HepG2 (cell line): ENCODE data around the gene RAB11FIP2. TPM values are rescaled to one million over a fixed set of nuclear protein-coding genes. Genes with fewer than 3 reads are reported as not detected.

ENCODE experiments used
- ATAC-seq: fragments of 200-7000 bp; cut with Tn5 transposase; 3 replicates; pipeline ENCODE4 v1.9.1; 2020; ENCODE audit warnings: mild to moderate bottlenecking, moderate library complexity
- BruUV-seq: library from RNA; stranded (reverse); fragments of 400-500 nt; replicated peaks from 2 replicates; lab custom pipeline; 2021; lab: Mats Ljungman, UMichigan
- CTCF ChIA-PET: fragments of 300-600 bp; formaldehyde crosslinking; extraction: SDS; loops from one replicate; lab custom pipeline; 2021; ENCODE audit warnings: low total read pairs, inconsistent platforms, low intra/inter-chr PET ratio; lab: Yijun Ruan, JAX
- POLR2A ChIA-PET: fragments of 350-600 bp; sonication (Branson Sonifier 250); formaldehyde crosslinking; loops from one replicate; lab custom pipeline; 2020; ENCODE audit warnings: antibody characterized with exemption, inconsistent platforms; lab: Yijun Ruan, JAX
- DNase-seq: peaks from one replicate; pipeline ENCODE4 v3.0.0-alpha.2; 2015; ENCODE audit warnings: low spot score
- FAIRE-seq: peaks from 3 replicates; lab custom pipeline; 2011; peaks lifted over from hg19 to GRCh38; lab: Jason Lieb, UNC
- H2AFZ ChIP-seq: one replicate; pipeline ENCODE4 v1.6.1; 2011; ENCODE audit warnings: low read length, inconsistent platforms
- H3K27ac ChIP-seq: fragments of 300-600 bp; 3 replicates; pipeline ENCODE4 v1.8.0; 2011; ENCODE audit warnings: mixed run types, mild to moderate bottlenecking, mixed read lengths, low read length, inconsistent platforms; ENCODE audit not compliant: insufficient read depth; ENCODE audit errors: extremely low read length
- H3K27me3 ChIP-seq, 2 experiments: fragments of 200-600 bp in 1 of 2; 2 replicates in 1 of 2; 3 replicates in 1 of 2; pipeline versions ENCODE4 v1.6.0 to v1.8.0; 2011; ENCODE audit warnings: low read length in 2 of 2, mild to moderate bottlenecking in 2 of 2, moderate library complexity in 2 of 2, inconsistent platforms in 1 of 2; ENCODE audit not compliant: insufficient read depth in 2 of 2, control insufficient read depth in 1 of 2
- H3K36me3 ChIP-seq, 2 experiments: fragments of 200-600 bp in 1 of 2; replicated peaks in 1 of 2; 2 replicates in 1 of 2; 3 replicates in 1 of 2; pipeline versions ENCODE4 v1.5.1 to v1.8.0; 2011; ENCODE audit warnings: low read length in 2 of 2, inconsistent platforms in 1 of 2; ENCODE audit not compliant: insufficient read depth in 2 of 2, control insufficient read depth in 1 of 2
- H3K4me1 ChIP-seq: 2 replicates; pipeline ENCODE4 v1.5.1; 2012; ENCODE audit warnings: low read length, inconsistent platforms; ENCODE audit not compliant: insufficient read depth
- H3K4me2 ChIP-seq: 2 replicates; pipeline ENCODE4 v1.6.0; 2011; ENCODE audit warnings: low read depth, low read length, inconsistent platforms
- H3K4me3 ChIP-seq, 3 experiments: fragments of 200-600 bp in 1 of 3; sonication (generic), shearing (Covaris generic) in 1 of 3; replicated peaks in 1 of 3; 2 replicates each; pipeline ENCODE4 v1.5.1; 2011 to 2016; ENCODE audit warnings: low read length in 3 of 3, inconsistent platforms in 2 of 3, low read depth in 2 of 3, mild to moderate bottlenecking in 2 of 3, control low read depth in 1 of 3, mixed read lengths in 1 of 3; ENCODE audit not compliant: insufficient read depth in 1 of 3
- H3K79me2 ChIP-seq: one replicate; pipeline ENCODE4 v1.6.1; 2011; ENCODE audit warnings: low read length, inconsistent platforms; ENCODE audit not compliant: insufficient read depth
- H3K9ac ChIP-seq: 2 replicates; pipeline ENCODE4 v1.6.0; 2011; ENCODE audit warnings: mild to moderate bottlenecking, low read depth, low read length, inconsistent platforms; ENCODE audit not compliant: insufficient read depth
- H3K9me3 ChIP-seq: 2 replicates; pipeline ENCODE4 v1.5.1; 2012; ENCODE audit warnings: mild to moderate bottlenecking, low read length
- H4K20me1 ChIP-seq: 2 replicates; pipeline ENCODE4 v1.6.0; 2011; ENCODE audit warnings: inconsistent platforms, mild to moderate bottlenecking, low read length, moderate library complexity; ENCODE audit not compliant: insufficient read depth
- KDM4B ChIP-seq: sonication (generic); formaldehyde crosslinking; IDR thresholded peaks from 2 replicates; pipeline ENCODE4 v1.4.0; 2020; ENCODE audit warnings: missing genetic modification reagents
- NFE2L1 ChIP-seq: sonication (generic); formaldehyde crosslinking; IDR thresholded peaks from 2 replicates; pipeline ENCODE4 v1.4.0; 2020; ENCODE audit warnings: missing genetic modification reagents, mild to moderate bottlenecking, borderline replicate concordance
- NFKBIZ ChIP-seq: IDR thresholded peaks from 2 replicates; pipeline ENCODE4 v1.6.1; 2018; ENCODE audit warnings: missing genetic modification reagents, missing compliant biosample characterization
- YY1 ChIP-seq: IDR thresholded peaks from 2 replicates; pipeline ENCODE4 v1.6.1; 2011; ENCODE audit warnings: low read length, low read depth, moderate library complexity, mild to moderate bottlenecking; ENCODE audit not compliant: insufficient read depth, insufficient replicate concordance
- ZNF17 ChIP-seq: sonication (generic); formaldehyde crosslinking; IDR thresholded peaks from 2 replicates; pipeline ENCODE4 v1.5.0; 2020; ENCODE audit warnings: mild to moderate bottlenecking, missing genetic modification reagents
- WGBS: methylation state at CpG from one replicate; pipeline ENCODE4 v1.1.6; 2017; ENCODE audit warnings: low lambda C conversion rate; 5-methylcytosine and 5-hydroxymethylcytosine counted together
- in situ Hi-C: cut with HindIII; loops from 2 replicates; pipeline ENCODE4 v1.10.0; 2017; ENCODE audit warnings: low pct_unique_long_range_greater_than_20kb; ENCODE audit not compliant: extremely low pct_ligation_motif_present
- intact Hi-C: fragments of 100-400 bp; cut with micrococcal nuclease; formaldehyde crosslinking; loops from one replicate; pipeline ENCODE4 v1.10.0; 2022; ENCODE audit not compliant: unreplicated experiment
- polyA plus RNA-seq, 8 experiments: library from polyadenylated mRNA; depleted of rRNA in 3 of 8; stranded (reverse) in 7 of 8; unstranded in 1 of 8; fragments of >200 nt; fragmentation: Illumina TruSeq in 4 of 8; extraction: Trizol in 4 of 8; gene quantifications; 2 replicates each; pipeline versions ENCODE4 v1.2.1 to v1.2.3, GENCODE V29; 2011 to 2016; ENCODE audit warnings: low read depth in 4 of 8, missing spikeins in 1 of 8, mixed read lengths in 1 of 8; ENCODE audit not compliant: insufficient read depth in 1 of 8
- total RNA-seq, 5 experiments: library from RNA; depleted of rRNA; stranded (reverse); fragments of >200 nt; fragmentation: Illumina TruSeq; extraction: Trizol; gene quantifications; 2 replicates each; pipeline ENCODE4 v1.2.3, GENCODE V29; 2016; ENCODE audit warnings: low read depth in 1 of 5
- TF ChIP-seq, protein P1 (sequence below): sonication (generic); formaldehyde crosslinking; IDR thresholded peaks from 2 replicates; pipeline ENCODE4 v1.5.1; 2020; ENCODE audit warnings: missing genetic modification reagents, mild to moderate bottlenecking, borderline replicate concordance
- TF ChIP-seq, protein P2 (sequence below): sonication (generic); formaldehyde crosslinking; IDR thresholded peaks from 2 replicates; pipeline ENCODE4 v1.4.0; 2020; ENCODE audit warnings: low read depth, mild to moderate bottlenecking, missing genetic modification reagents

Gene RAB11FIP2
- total and polyA plus RNA-seq, 2 of the 13 experiments (the other 11 are each of a cell fraction or from before 2014, with no cell fraction given), result 4.7 to 13.0 TPM

DNA sequence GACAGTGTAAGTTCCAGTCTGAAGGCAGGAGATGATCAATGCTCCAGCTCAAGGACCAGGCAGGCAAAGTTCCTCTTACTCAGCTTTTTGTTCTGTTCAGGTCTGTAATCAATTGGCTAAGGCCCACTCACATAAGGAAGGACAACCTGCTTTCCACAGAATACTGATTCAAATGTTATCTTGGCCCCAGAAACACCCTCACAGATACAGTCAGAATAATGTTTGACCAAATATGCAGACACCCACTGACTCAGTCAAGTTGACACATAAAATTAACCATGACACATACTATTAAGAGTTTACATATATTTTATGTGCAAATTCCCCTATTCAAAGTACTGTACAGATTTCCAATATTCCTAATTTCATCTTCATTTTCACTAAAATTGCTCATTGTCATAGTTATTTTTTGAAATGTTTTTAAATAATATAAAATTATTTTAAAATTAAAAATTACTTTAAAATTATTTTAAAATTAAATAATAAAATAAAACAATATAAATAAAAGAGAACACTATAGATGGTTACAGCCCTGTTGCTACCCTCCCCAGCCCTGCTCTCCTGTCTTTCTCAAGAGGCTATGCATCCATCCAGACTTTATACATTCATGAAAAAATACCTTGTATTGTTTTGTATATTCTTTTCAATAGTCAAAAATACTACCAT is 59.4 kb downstream of the RAB11FIP2 start:
- intact Hi-C loops, result no loop called here
- Histone ChIP-seq H3K4me1 (no peaks in the 10 kb centered on the region; the same call in 1 of the 2 replicates), H3K9ac (no peak overlapping the region), H2AFZ (no peak overlapping the region), H3K4me2 (no peak overlapping the region), H3K4me3 (no peak overlapping the region), H3K36me3 (no peaks in the 10 kb centered on the region), H3K27ac (no peak overlapping the region), H3K9me3 (no peaks in the 10 kb centered on the region), H3K27me3 (no peaks in the 10 kb centered on the region), H3K79me2 (no peaks in the 10 kb centered on the region), H4K20me1 (no peaks in the 10 kb centered on the region)
- CTCF ChIA-PET, result no interaction called here
- no peak for TF ChIP-seq KDM4B (CRISPR knock-in tag)
- 0 out of 2 replicates have a peak, but pooled peaks have one; percentile 29 for TF ChIP-seq ZNF17
- no peak for FAIRE-seq
- no peak for ATAC-seq
- in situ Hi-C loops, result no loop called here
- BruUV-seq, result no TSS peak
- no peak for DNase-seq
- POLR2A ChIA-PET, result no interaction called here

DNA sequence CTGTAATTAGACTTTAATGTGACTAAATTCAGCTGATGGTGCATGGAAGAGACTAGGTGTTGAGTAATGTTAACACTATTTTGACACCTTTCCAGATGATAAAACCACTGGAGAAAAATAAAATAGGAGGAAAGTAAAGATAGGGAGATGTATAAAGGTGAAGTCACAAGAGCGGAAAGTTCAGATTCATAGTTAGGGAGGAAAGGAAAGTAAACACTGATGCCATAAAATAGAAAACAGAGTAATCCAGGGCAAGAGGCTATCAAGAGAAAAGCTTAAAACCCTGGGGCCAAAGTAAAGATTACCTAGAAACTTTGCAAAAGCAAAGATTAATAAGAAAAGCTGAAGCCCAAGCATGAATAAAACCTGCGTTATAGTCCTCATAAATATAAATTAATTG is 62.8 kb downstream of the RAB11FIP2 start:
- H3K9me3 ChIP-seq, result no peaks in the 10 kb centered on the region
- TF ChIP-seq, protein P1, sequence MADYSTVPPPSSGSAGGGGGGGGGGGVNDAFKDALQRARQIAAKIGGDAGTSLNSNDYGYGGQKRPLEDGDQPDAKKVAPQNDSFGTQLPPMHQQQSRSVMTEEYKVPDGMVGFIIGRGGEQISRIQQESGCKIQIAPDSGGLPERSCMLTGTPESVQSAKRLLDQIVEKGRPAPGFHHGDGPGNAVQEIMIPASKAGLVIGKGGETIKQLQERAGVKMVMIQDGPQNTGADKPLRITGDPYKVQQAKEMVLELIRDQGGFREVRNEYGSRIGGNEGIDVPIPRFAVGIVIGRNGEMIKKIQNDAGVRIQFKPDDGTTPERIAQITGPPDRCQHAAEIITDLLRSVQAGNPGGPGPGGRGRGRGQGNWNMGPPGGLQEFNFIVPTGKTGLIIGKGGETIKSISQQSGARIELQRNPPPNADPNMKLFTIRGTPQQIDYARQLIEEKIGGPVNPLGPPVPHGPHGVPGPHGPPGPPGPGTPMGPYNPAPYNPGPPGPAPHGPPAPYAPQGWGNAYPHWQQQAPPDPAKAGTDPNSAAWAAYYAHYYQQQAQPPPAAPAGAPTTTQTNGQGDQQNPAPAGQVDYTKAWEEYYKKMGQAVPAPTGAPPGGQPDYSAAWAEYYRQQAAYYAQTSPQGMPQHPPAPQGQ (CRISPR knock-in tag), result no peak
- no peak for TF ChIP-seq YY1
- TF ChIP-seq, protein P2, sequence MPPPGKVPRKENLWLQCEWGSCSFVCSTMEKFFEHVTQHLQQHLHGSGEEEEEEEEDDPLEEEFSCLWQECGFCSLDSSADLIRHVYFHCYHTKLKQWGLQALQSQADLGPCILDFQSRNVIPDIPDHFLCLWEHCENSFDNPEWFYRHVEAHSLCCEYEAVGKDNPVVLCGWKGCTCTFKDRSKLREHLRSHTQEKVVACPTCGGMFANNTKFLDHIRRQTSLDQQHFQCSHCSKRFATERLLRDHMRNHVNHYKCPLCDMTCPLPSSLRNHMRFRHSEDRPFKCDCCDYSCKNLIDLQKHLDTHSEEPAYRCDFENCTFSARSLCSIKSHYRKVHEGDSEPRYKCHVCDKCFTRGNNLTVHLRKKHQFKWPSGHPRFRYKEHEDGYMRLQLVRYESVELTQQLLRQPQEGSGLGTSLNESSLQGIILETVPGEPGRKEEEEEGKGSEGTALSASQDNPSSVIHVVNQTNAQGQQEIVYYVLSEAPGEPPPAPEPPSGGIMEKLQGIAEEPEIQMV (CRISPR knock-in tag), result no peak
- no peak for TF ChIP-seq NFKBIZ (CRISPR knock-in tag)
- no peak for TF ChIP-seq NFE2L1 (CRISPR knock-in tag)
- no peaks in the 10 kb centered on the region for H3K79me2 ChIP-seq
- no peak overlapping the region for H3K9ac ChIP-seq
- H3K27me3 ChIP-seq, result no peaks in the 10 kb centered on the region
- intact Hi-C loops, result no loop called here
- BruUV-seq, result no TSS peak
- no peak overlapping the region for H3K4me3 ChIP-seq
- WGBS, result 24% methylated on average over 2 of the region's 2 CpGs
- no peak for DNase-seq
- in situ Hi-C loops, result no loop called here
- no peak overlapping the region for H2AFZ ChIP-seq
- H3K36me3 ChIP-seq, result no peaks in the 10 kb centered on the region
- H4K20me1 ChIP-seq, result no peaks in the 10 kb centered on the region
- no peak overlapping the region for H3K27ac ChIP-seq
- ATAC-seq, result no peak
- ChIA-PET CTCF (no interaction called here), POLR2A (no interaction called here)
- no peaks in the 10 kb centered on the region; the same call in 1 of the 2 replicates for H3K4me1 ChIP-seq
- no peak for FAIRE-seq
- H3K4me2 ChIP-seq, result no peak overlapping the region
